IMR-90 (cell line): Measurements from ENCODE around the gene FGR. TPM values are rescaled to one million over a fixed set of nuclear protein-coding genes. Genes with fewer than 3 reads are reported as not detected.

Experiments used
- ATAC-seq: fragments of 200-7000 bp; cut with Tn5 transposase; 2 replicates; pipeline ENCODE4 v1.9.1; 2020; ENCODE audit warnings: low read depth, mild to moderate bottlenecking, moderate library complexity
- BruUV-seq: library from RNA; stranded (reverse); fragments of 400-500 nt; replicated peaks from 2 replicates; lab custom pipeline; 2021; lab: Mats Ljungman, UMichigan
- CTCF ChIA-PET: fragments of 300-600 bp; formaldehyde crosslinking; extraction: SDS; loops from one replicate; lab custom pipeline; 2021; ENCODE audit warnings: antibody characterized with exemption; lab: Yijun Ruan, JAX
- POLR2A ChIA-PET: fragments of 300-600 bp; sonication (Branson Sonifier 250); formaldehyde crosslinking; loops from one replicate; lab custom pipeline; 2022; ENCODE audit warnings: antibody characterized with exemption; ENCODE audit not compliant: unreplicated experiment; lab: Charles Lee
- DNase-seq: peaks from one replicate; pipeline ENCODE4 v3.0.0; 2013
- H2AFZ ChIP-seq: replicated peaks from 2 replicates; pipeline ENCODE3; 2013; ENCODE audit warnings: low read length, mild to moderate bottlenecking; ENCODE audit not compliant: poor library complexity
- H2AK5ac ChIP-seq: 2 replicates; pipeline ENCODE4 v1.6.1; 2013; ENCODE audit warnings: low read depth, low read length, inconsistent platforms
- H2AK9ac ChIP-seq: replicated peaks from 2 replicates; pipeline ENCODE3; 2013; ENCODE audit warnings: mild to moderate bottlenecking, low read depth, low read length, moderate library complexity; ENCODE audit not compliant: poor library complexity
- H2BK120ac ChIP-seq: 2 replicates; pipeline ENCODE4 v1.6.1; 2013; ENCODE audit warnings: low read depth, low read length, inconsistent platforms
- H2BK15ac ChIP-seq: 3 replicates; pipeline ENCODE4 v1.6.1; 2013; ENCODE audit warnings: low read depth, low read length, inconsistent platforms
- H2BK20ac ChIP-seq: 2 replicates; pipeline ENCODE4 v1.6.1; 2013; ENCODE audit warnings: low read depth, mild to moderate bottlenecking, inconsistent platforms, low read length, moderate library complexity
- H2BK5ac ChIP-seq: 2 replicates; pipeline ENCODE4 v1.6.1; 2013; ENCODE audit warnings: mild to moderate bottlenecking, low read depth, low read length, inconsistent platforms; ENCODE audit not compliant: poor library complexity, severe bottlenecking
- H3K14ac ChIP-seq: replicated peaks from 2 replicates; pipeline ENCODE4 v1.6.1; 2013; ENCODE audit warnings: low read depth, low read length, inconsistent platforms
- H3K18ac ChIP-seq: 2 replicates; pipeline ENCODE4 v1.6.1; 2013; ENCODE audit warnings: low read depth, low read length, control low read depth
- H3K23ac ChIP-seq: 2 replicates; pipeline ENCODE4 v1.6.1; 2013; ENCODE audit warnings: low read depth, low read length, inconsistent platforms
- H3K27ac ChIP-seq: 2 replicates; pipeline ENCODE4 v1.5.1; 2013; ENCODE audit warnings: mild to moderate bottlenecking, control low read depth, low read length; ENCODE audit not compliant: insufficient read depth
- H3K27me3 ChIP-seq: 2 replicates; pipeline ENCODE4 v1.6.1; 2013; ENCODE audit warnings: low read length; ENCODE audit not compliant: control insufficient read depth, insufficient read depth
- H3K36me3 ChIP-seq: 2 replicates; pipeline ENCODE4 v1.6.1; 2013; ENCODE audit warnings: low read length, mixed read lengths; ENCODE audit not compliant: control insufficient read depth, insufficient read depth
- H3K4ac ChIP-seq: 2 replicates; pipeline ENCODE4 v1.6.1; 2013; ENCODE audit warnings: low read depth, low read length, inconsistent platforms
- H3K4me1 ChIP-seq: 2 replicates; pipeline ENCODE4 v1.6.1; 2013; ENCODE audit warnings: low read length, mixed read lengths; ENCODE audit not compliant: control insufficient read depth, insufficient read depth
- H3K4me2 ChIP-seq: 2 replicates; pipeline ENCODE4 v1.6.1; 2013; ENCODE audit warnings: low read depth, mild to moderate bottlenecking, control low read depth, low read length, moderate library complexity
- H3K4me3 ChIP-seq: 2 replicates; pipeline ENCODE4 v1.5.1; 2013; ENCODE audit warnings: low read depth, mild to moderate bottlenecking, control low read depth, low read length, moderate library complexity; ENCODE audit not compliant: insufficient read depth
- H3K56ac ChIP-seq: 2 replicates; pipeline ENCODE4 v1.6.1; 2013; ENCODE audit warnings: low read length, inconsistent platforms; ENCODE audit not compliant: insufficient read depth; ENCODE audit errors: extremely low read depth
- H3K79me1 ChIP-seq, 2 experiments: 2 replicates each; pipeline ENCODE4 v1.6.1; 2013; ENCODE audit warnings: low read length in 2 of 2, inconsistent platforms in 1 of 2, low read depth in 1 of 2
- H3K9ac ChIP-seq: 2 replicates; pipeline ENCODE4 v1.6.1; 2013; ENCODE audit warnings: low read depth, low read length, control low read depth
- H3K9me1 ChIP-seq: 2 replicates; pipeline ENCODE4 v1.6.1; 2013; ENCODE audit warnings: low read length, inconsistent platforms; ENCODE audit not compliant: insufficient read depth
- H3K9me3 ChIP-seq: 2 replicates; pipeline ENCODE4 v1.6.1; 2013; ENCODE audit warnings: low read length; ENCODE audit not compliant: control insufficient read depth, insufficient read depth
- H4K20me1 ChIP-seq: 2 replicates; pipeline ENCODE4 v1.6.1; 2013; ENCODE audit warnings: low read length, inconsistent platforms; ENCODE audit not compliant: insufficient read depth
- H4K5ac ChIP-seq: 2 replicates; pipeline ENCODE4 v1.6.1; 2013; ENCODE audit warnings: mild to moderate bottlenecking, low read depth, low read length, control low read depth
- H4K8ac ChIP-seq, 2 experiments: 2 replicates each; pipeline ENCODE4 v1.6.1; 2013; ENCODE audit warnings: low read depth in 2 of 2, low read length in 2 of 2, control low read depth in 1 of 2, inconsistent platforms in 1 of 2
- H4K91ac ChIP-seq: 2 replicates; pipeline ENCODE4 v1.6.1; 2013; ENCODE audit warnings: low read depth, low read length, inconsistent platforms; ENCODE audit not compliant: insufficient read depth
- BHLHE40 ChIP-seq: fragments of 150-350 bp; IDR thresholded peaks from 2 replicates; pipeline ENCODE4 v1.6.1; 2016; ENCODE audit warnings: mild to moderate bottlenecking, low read depth, low read length
- CEBPB ChIP-seq: IDR thresholded peaks from 2 replicates; pipeline ENCODE4 v1.6.1; 2012; ENCODE audit warnings: low read depth, low read length, improper control_type of control experiment
- CHD1 ChIP-seq: IDR thresholded peaks from 2 replicates; pipeline ENCODE4 v1.6.1; 2012; ENCODE audit warnings: low read depth, low read length, improper control_type of control experiment
- FOS ChIP-seq: fragments of 150-350 bp; IDR thresholded peaks from 2 replicates; pipeline ENCODE4 v1.6.1; 2016; ENCODE audit warnings: low read depth, low read length
- MAZ ChIP-seq: IDR thresholded peaks from 2 replicates; pipeline ENCODE4 v1.6.1; 2012; ENCODE audit warnings: low read depth, mild to moderate bottlenecking, low read length, improper control_type of control experiment, moderate library complexity, borderline replicate concordance
- MXI1 ChIP-seq: IDR thresholded peaks from 2 replicates; pipeline ENCODE4 v1.6.1; 2012; ENCODE audit warnings: low read depth, mild to moderate bottlenecking, low read length, moderate library complexity, borderline replicate concordance
- POLR2A ChIP-seq: IDR thresholded peaks from 2 replicates; pipeline ENCODE4 v1.6.1; 2012; ENCODE audit warnings: mild to moderate bottlenecking, low read depth, low read length
- RAD21 ChIP-seq: IDR thresholded peaks from 2 replicates; pipeline ENCODE4 v1.6.1; 2012; ENCODE audit warnings: low read length, improper control_type of control experiment
- RCOR1 ChIP-seq: IDR thresholded peaks from 2 replicates; pipeline ENCODE4 v1.6.1; 2012; ENCODE audit warnings: mild to moderate bottlenecking, low read length, improper control_type of control experiment; ENCODE audit not compliant: insufficient replicate concordance
- RFX5 ChIP-seq: IDR thresholded peaks from 2 replicates; pipeline ENCODE4 v1.8.0; 2012; ENCODE audit warnings: low read depth, mild to moderate bottlenecking, low read length, moderate library complexity
- SMC3 ChIP-seq: fragments of 150-350 bp; IDR thresholded peaks from 2 replicates; pipeline ENCODE4 v1.6.1; 2016; ENCODE audit warnings: low read depth, mild to moderate bottlenecking, antibody characterized with exemption, low read length, moderate library complexity
- USF2 ChIP-seq: fragments of 150-350 bp; IDR thresholded peaks from 2 replicates; pipeline ENCODE4 v1.6.1; 2017; ENCODE audit warnings: mild to moderate bottlenecking, antibody characterized with exemption, low read length, low read depth
- WGBS, 2 experiments: methylation state at CpG; one replicate each; pipeline versions ENCODE4 v1.1.5 to v1.1.7; 2013; ENCODE audit warnings: missing lambda C conversion rate in 2 of 2; ENCODE audit not compliant: insufficient read length in 1 of 2; ENCODE audit errors: extremely low coverage in 2 of 2; 5-methylcytosine and 5-hydroxymethylcytosine counted together
- dilution Hi-C: fragments of 300-500 bp; cut with HindIII; formaldehyde crosslinking; loops from one replicate; pipeline ENCODE4 v1.14.3; 2018; ENCODE audit warnings: low sequenced_read_pairs; ENCODE audit not compliant: unreplicated experiment
- in situ Hi-C: fragments of 300-500 bp; cut with MboI; formaldehyde crosslinking; loops from 3 replicates; pipeline ENCODE4 v1.14.3; 2019; ENCODE audit warnings: low sequenced_read_pairs, inconsistent platforms, mixed read lengths
- intact Hi-C: fragments of 100-400 bp; cut with micrococcal nuclease; formaldehyde crosslinking; loops from 2 replicates; pipeline ENCODE4 v1.10.0; 2022
- polyA plus RNA-seq, 3 experiments: library from polyadenylated mRNA; depleted of rRNA; stranded (reverse); fragments of >200 nt; gene quantifications; 2 replicates each; pipeline ENCODE4 v1.2.3, GENCODE V29; 2012; ENCODE audit warnings: low replicate concordance in 1 of 3
- total RNA-seq: library from RNA; depleted of rRNA; stranded (reverse); fragments of >200 nt; gene quantifications from 2 replicates; pipeline ENCODE4 v1.2.3, GENCODE V29; 2012
- TF ChIP-seq, protein P1 (sequence below): fragments of 150-350 bp; IDR thresholded peaks from 2 replicates; pipeline ENCODE4 v1.6.1; 2016; ENCODE audit warnings: low read depth, mild to moderate bottlenecking, low read length, moderate library complexity, borderline replicate concordance

FGR gene
- total and polyA plus RNA-seq, 2 of the 4 experiments (the other 2 are of a cell fraction) = not detected

GRCh38 chr1:27684176-27684575 lies 49.2 kb upstream of the FGR start:
- Histone ChIP-seq H3K4me1 (no peaks in the 10 kb centered on the region), H2BK5ac (no peak overlapping the region), H3K56ac (no peak overlapping the region), H4K20me1 (no peaks in the 10 kb centered on the region), H3K4ac (no peak overlapping the region), H3K9me1 (no peaks in the 10 kb centered on the region; the same call in 1 of the 2 replicates), H3K9ac (no peak overlapping the region), H3K9me3 (peaks cover 10% of the 10 kb centered on the region), H3K27me3 (peaks cover 38% of the 10 kb centered on the region), H3K18ac (no peak overlapping the region), H3K27ac (no peak overlapping the region), H2AK5ac (no peak overlapping the region), H3K4me3 (no peak overlapping the region), H3K4me2 (no peak overlapping the region), H2AK9ac (no peak overlapping the region), H4K8ac (no peak overlapping the region), H4K5ac (no peak overlapping the region), H3K14ac (no peak overlapping the region), H2BK15ac (no peak overlapping the region), H2BK120ac (no peak overlapping the region), H3K79me1 (no peaks in the 10 kb centered on the region), H4K91ac (no peak overlapping the region), H2BK20ac (no peak overlapping the region), H3K23ac (no peak overlapping the region), H3K36me3 (no peaks in the 10 kb centered on the region), H2AFZ (no peak overlapping the region)
- CTCF ChIA-PET = no interaction called here
- WGBS, 2 experiments = 80% methylated on average over 1 of the region's 2 CpGs; no CpG with 5 or more reads in 1 of the 2 experiments
- TF ChIP-seq RAD21 = no peak
- TF ChIP-seq CHD1 = no peak
- TF ChIP-seq MAZ = no peak
- TF ChIP-seq, protein P1, sequence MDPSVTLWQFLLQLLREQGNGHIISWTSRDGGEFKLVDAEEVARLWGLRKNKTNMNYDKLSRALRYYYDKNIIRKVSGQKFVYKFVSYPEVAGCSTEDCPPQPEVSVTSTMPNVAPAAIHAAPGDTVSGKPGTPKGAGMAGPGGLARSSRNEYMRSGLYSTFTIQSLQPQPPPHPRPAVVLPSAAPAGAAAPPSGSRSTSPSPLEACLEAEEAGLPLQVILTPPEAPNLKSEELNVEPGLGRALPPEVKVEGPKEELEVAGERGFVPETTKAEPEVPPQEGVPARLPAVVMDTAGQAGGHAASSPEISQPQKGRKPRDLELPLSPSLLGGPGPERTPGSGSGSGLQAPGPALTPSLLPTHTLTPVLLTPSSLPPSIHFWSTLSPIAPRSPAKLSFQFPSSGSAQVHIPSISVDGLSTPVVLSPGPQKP = no peak
- no peak for TF ChIP-seq POLR2A
- no peak for TF ChIP-seq MXI1
- no peak for TF ChIP-seq RFX5
- no peak for TF ChIP-seq FOS
- TF ChIP-seq RCOR1 = no peak
- TF ChIP-seq SMC3 = no peak
- TF ChIP-seq CEBPB = no peak
- TF ChIP-seq BHLHE40 = no peak
- no peak for TF ChIP-seq USF2
- POLR2A ChIA-PET = no interaction called here
- no peak for ATAC-seq
- no peak for DNase-seq
- intact Hi-C loops (no loop called here), dilution Hi-C loops (no loop called here), in situ Hi-C loops (no loop called here)
- BruUV-seq = no TSS peak
